Thoracic aorta (tissue), 2 donors: ENCODE data around the gene ZNF432. TPM values are rescaled to one million over a fixed set of nuclear protein-coding genes. Genes with fewer than 3 reads are reported as not detected.

Source experiments
- ATAC-seq: fragments of 150-250 bp; one replicate; pipeline ENCODE4 v1.8.0; 2017; ENCODE audit warnings: low read depth; ENCODE audit not compliant: insufficient number of reproducible peaks, low FRiP score
- DNase-seq: peaks from one replicate; pipeline ENCODE4 v3.0.0-alpha.2; 2020; ENCODE audit warnings: low spot score
- H3K27ac ChIP-seq, 2 donors: fragments of 200-600 bp; sonication (generic); 1 replicate in 1 of 2; 2 replicates in 1 of 2; pipeline ENCODE4 v1.5.1; 2016; ENCODE audit warnings: mild to moderate bottlenecking in 2 of 2, moderate library complexity in 2 of 2
- H3K27me3 ChIP-seq: fragments of 200-600 bp; sonication (generic); replicated peaks from 2 replicates; pipeline ENCODE4 v1.6.0; 2016; ENCODE audit warnings: mild to moderate bottlenecking; ENCODE audit not compliant: insufficient read depth
- H3K36me3 ChIP-seq: fragments of 200-600 bp; sonication (generic); one replicate; pipeline ENCODE4 v1.5.1; 2016
- H3K4me1 ChIP-seq, 2 donors: fragments of 200-600 bp; sonication (generic); 1 replicate in 1 of 2; 2 replicates in 1 of 2; pipeline versions ENCODE4 v1.5.1 to v1.6.0; 2016; ENCODE audit warnings: low read depth in 2 of 2, mild to moderate bottlenecking in 1 of 2; ENCODE audit not compliant: control insufficient read depth in 1 of 2
- H3K4me3 ChIP-seq: fragments of 200-600 bp; sonication (generic); 2 replicates; pipeline ENCODE4 v1.5.1; 2016; ENCODE audit warnings: mild to moderate bottlenecking
- H3K9me3 ChIP-seq: fragments of 200-600 bp; sonication (generic); 2 replicates; pipeline ENCODE4 v1.5.1; 2016
- total RNA-seq, 2 donors: library from RNA; depleted of rRNA; stranded (reverse); fragments of >200 nt; gene quantifications; one replicate each; pipeline versions ENCODE4 v1.1.0 to v1.2.3, GENCODE V29; 2016
- TF ChIP-seq, protein P1 (sequence below): fragments of 200-600 bp; sonication (generic); IDR thresholded peaks from one replicate; pipeline ENCODE4 v1.5.1; 2019; ENCODE audit warnings: antibody characterized with exemption

Gene ZNF432
- total RNA-seq, 2 donors from 2014 or later = 8.9 to 30.1 TPM

DNA sequence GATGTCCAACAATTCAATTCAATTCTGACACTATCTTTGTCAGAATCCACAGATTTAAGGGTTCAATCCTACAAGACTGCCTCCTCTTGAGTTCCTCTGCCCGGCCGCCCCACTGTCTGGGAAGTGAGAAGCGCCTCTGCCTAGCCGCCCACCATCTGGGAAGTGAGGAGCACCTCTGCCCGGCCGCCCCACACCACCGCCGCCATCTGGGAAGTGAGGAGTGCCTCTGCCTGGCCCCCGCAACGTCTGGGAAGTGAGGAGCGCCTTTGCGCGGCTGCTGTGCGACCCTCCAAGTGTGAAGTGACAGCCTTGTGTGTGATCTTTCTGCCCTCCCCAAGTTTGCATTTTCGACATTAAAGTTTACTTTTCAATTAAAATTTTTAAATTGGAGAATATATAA, 26.4 kb downstream of the ZNF432 start:
- Histone ChIP-seq H3K4me1 (peaks cover 1 to 6% of the 10 kb centered on the region in 2 donors), H3K27ac (no peak overlapping the region), H3K27me3 (no peaks in the 10 kb centered on the region), H3K9me3 (peaks cover 81% of the 10 kb centered on the region), H3K36me3 (peaks cover 81% of the 10 kb centered on the region), H3K4me3 (no peak overlapping the region)
- DNase-seq (no peak), ATAC-seq (no peak)
- TF ChIP-seq, protein P1, sequence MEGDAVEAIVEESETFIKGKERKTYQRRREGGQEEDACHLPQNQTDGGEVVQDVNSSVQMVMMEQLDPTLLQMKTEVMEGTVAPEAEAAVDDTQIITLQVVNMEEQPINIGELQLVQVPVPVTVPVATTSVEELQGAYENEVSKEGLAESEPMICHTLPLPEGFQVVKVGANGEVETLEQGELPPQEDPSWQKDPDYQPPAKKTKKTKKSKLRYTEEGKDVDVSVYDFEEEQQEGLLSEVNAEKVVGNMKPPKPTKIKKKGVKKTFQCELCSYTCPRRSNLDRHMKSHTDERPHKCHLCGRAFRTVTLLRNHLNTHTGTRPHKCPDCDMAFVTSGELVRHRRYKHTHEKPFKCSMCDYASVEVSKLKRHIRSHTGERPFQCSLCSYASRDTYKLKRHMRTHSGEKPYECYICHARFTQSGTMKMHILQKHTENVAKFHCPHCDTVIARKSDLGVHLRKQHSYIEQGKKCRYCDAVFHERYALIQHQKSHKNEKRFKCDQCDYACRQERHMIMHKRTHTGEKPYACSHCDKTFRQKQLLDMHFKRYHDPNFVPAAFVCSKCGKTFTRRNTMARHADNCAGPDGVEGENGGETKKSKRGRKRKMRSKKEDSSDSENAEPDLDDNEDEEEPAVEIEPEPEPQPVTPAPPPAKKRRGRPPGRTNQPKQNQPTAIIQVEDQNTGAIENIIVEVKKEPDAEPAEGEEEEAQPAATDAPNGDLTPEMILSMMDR = no peak

- H3K4me3 ChIP-seq = no peak overlapping the region
- DNase-seq (no peak), ATAC-seq (no peak)
- H3K36me3 ChIP-seq = peaks cover 91% of the 10 kb centered on the region
- H3K4me1 ChIP-seq = no peaks in the 10 kb centered on the region
- peaks cover 97% of the 10 kb centered on the region for H3K9me3 ChIP-seq
- no peaks in the 10 kb centered on the region for H3K27me3 ChIP-seq
- H3K27ac ChIP-seq = no peak overlapping the region
- TF ChIP-seq, protein P1 = no peak
These were observed 28.1 kb downstream of the ZNF432 start for GRCh38 chr19:52020506-52020905.

DNA sequence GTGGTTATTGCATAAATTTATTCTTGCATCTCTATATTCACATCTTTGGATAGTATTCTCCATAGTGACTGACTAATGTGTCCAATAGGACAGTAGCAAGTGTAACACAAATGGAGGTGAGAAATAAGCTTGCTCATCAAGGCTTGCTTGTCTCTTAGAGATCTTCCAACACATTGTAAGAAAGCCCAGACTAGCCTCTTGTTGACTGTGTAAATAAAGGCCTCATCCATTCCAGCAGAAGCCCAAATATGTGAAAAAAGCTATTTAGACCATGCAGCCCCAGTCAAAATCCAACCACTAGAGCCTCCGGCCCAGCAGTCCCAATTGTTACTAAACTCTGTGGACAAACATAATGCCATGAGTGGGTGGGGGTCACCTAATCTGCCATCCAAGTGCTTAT, 38.0 kb downstream of the ZNF432 start:
- TF ChIP-seq, protein P1 = no peak
- Histone ChIP-seq H3K36me3 (peaks cover 7% of the 10 kb centered on the region), H3K4me1 (peaks cover 3 to 11% of the 10 kb centered on the region in 2 donors), H3K27me3 (no peaks in the 10 kb centered on the region), H3K27ac (no peak overlapping the region), H3K4me3 (no peak overlapping the region), H3K9me3 (peaks cover 26% of the 10 kb centered on the region)
- DNase-seq (no peak), ATAC-seq (no peak)

DNA sequence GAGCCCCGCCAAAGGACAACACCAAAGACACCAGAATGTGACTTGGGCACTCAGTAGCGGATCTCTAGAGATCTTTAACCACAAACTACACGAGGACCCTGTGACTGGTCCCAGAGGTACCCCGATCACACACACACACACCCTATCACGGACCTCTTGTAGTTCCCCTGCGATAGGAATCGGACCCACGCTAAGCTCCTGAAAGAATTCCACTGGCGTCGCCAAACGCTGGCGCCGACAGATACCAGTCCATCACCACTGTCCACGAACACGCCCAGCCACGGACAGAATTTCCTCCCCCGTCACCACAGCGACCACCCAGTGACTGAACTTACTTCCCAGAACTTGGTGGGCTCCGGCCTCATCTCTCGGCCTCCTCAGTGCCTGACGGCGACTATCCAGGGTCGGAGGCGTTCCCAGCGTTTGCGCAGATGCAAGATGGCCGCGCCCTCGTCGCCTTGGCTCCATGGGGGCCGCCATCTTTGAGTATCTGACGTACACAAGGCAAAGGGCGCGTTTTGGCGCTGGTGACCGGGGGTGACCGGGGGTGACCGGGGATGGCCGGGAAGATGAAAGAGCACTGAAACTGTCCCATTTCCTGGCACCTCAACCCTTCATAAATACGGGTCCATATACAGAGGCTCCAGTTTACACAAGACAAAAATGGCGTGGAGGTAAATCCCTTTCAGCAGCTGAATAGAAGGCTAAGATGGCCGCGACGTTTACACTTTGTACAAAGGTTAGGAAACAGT, 40.7 kb downstream of the ZNF432 start, which contains the start of gene ZNF615:
Gene ZNF615, minus strand, starts transcription at position 406 of the 752 bp plus-strand sequence. CDS start 4,500 bp downstream, outside the sequence.
- H3K36me3 ChIP-seq = peaks cover 14% of the 10 kb centered on the region
- peak within 1 kb of the TSS; percentile 95 for H3K4me3 ChIP-seq
- peak; percentile 77 for ATAC-seq
- peaks cover 3 to 11% of the 10 kb centered on the region in 2 donors for H3K4me1 ChIP-seq
- H3K27ac ChIP-seq = peak within 1 kb of the TSS; percentile 83 to 87
- TF ChIP-seq, protein P1 = no peak
- peak; percentile 65 for DNase-seq
- no peaks in the 10 kb centered on the region for H3K27me3 ChIP-seq
- H3K9me3 ChIP-seq = peaks cover 17% of the 10 kb centered on the region

- Histone ChIP-seq H3K9me3 (peaks cover 15% of the 10 kb centered on the region), H3K27me3 (no peaks in the 10 kb centered on the region), H3K27ac (peak overlapping the region in 1 of 2 donors; percentile 87), H3K36me3 (peaks cover 12% of the 10 kb centered on the region), H3K4me3 (peak overlapping the region; percentile 95), H3K4me1 (peaks cover 3 to 11% of the 10 kb centered on the region in 2 donors)
- no peak for DNase-seq
- TF ChIP-seq, protein P1 = no peak
- no peak for ATAC-seq
These were observed 41.2 kb downstream of the ZNF432 start for GRCh38 chr19:52007451-52007805.
